H1 (cell line): ENCODE results near the gene SBK1. TPM values are rescaled to one million over a fixed set of nuclear protein-coding genes. Genes with fewer than 3 reads are reported as not detected.

Experiments
- CTCF ChIA-PET: fragments of 300-600 bp; sonication (Branson Sonifier 250); formaldehyde crosslinking; loops from one replicate; lab custom pipeline; 2021; ENCODE audit not compliant: partially characterized antibody; lab: Charles Lee
- POLR2A ChIA-PET: fragments of 300-600 bp; sonication (Branson Sonifier 250); formaldehyde crosslinking; loops from one replicate; lab custom pipeline; 2021; ENCODE audit warnings: inconsistent platforms; ENCODE audit not compliant: partially characterized antibody; lab: Charles Lee
- DNase-seq, 2 experiments: peaks; one replicate each; pipeline versions ENCODE4 v3.0.0 to v3.0.0-alpha.2; 2010 to 2022; ENCODE audit warnings: low spot score in 2 of 2, low read depth in 1 of 2, mixed read lengths in 1 of 2
- FAIRE-seq: peaks from 2 replicates; lab custom pipeline; 2011; peaks lifted over from hg19 to GRCh38; lab: Jason Lieb, UNC
- H2AFZ ChIP-seq: 2 replicates; pipeline ENCODE4 v1.8.1; 2012; ENCODE audit warnings: low read length, inconsistent platforms
- H2AK5ac ChIP-seq: 2 replicates; pipeline ENCODE4 v1.6.1; 2013; ENCODE audit warnings: low read depth, low read length
- H2BK120ac ChIP-seq: replicated peaks from 2 replicates; pipeline ENCODE3; 2013; ENCODE audit warnings: low read depth, low read length, inconsistent platforms
- H2BK12ac ChIP-seq: 2 replicates; pipeline ENCODE4 v1.6.1; 2013; ENCODE audit warnings: low read depth, low read length
- H2BK15ac ChIP-seq: 2 replicates; pipeline ENCODE4 v1.6.1; 2013; ENCODE audit warnings: low read length
- H2BK20ac ChIP-seq: 2 replicates; pipeline ENCODE4 v1.6.1; 2013; ENCODE audit warnings: low read length
- H2BK5ac ChIP-seq: 2 replicates; pipeline ENCODE4 v1.6.1; 2013; ENCODE audit warnings: low read depth, low read length
- H3K14ac ChIP-seq: 2 replicates; pipeline ENCODE4 v1.6.1; 2013; ENCODE audit warnings: inconsistent platforms; ENCODE audit not compliant: insufficient read length
- H3K18ac ChIP-seq: 2 replicates; pipeline ENCODE4 v1.6.1; 2013; ENCODE audit warnings: low read length; ENCODE audit errors: extremely low read depth
- H3K23ac ChIP-seq: 2 replicates; pipeline ENCODE4 v1.6.1; 2013; ENCODE audit warnings: inconsistent platforms; ENCODE audit not compliant: insufficient read length
- H3K23me2 ChIP-seq: 2 replicates; pipeline ENCODE4 v1.6.1; 2013; ENCODE audit warnings: low read depth, low read length
- H3K27ac ChIP-seq: 2 replicates; pipeline ENCODE4 v1.6.1; 2011; ENCODE audit warnings: low read depth, low read length, inconsistent platforms
- H3K27me3 ChIP-seq, 4 experiments: replicated peaks in 1 of 4; 1 replicate in 1 of 4; 2 replicates in 3 of 4; pipeline versions ENCODE4 v1.6.1 to v1.8.1; 2011 to 2013; ENCODE audit warnings: low read length in 3 of 4, mild to moderate bottlenecking in 3 of 4, inconsistent platforms in 2 of 4, mixed read lengths in 2 of 4, moderate library complexity in 1 of 4; ENCODE audit not compliant: control insufficient read depth in 3 of 4, insufficient read depth in 3 of 4; ENCODE audit errors: extremely low read depth in 1 of 4
- H3K36me3 ChIP-seq, 4 experiments: 2 replicates each; pipeline versions ENCODE4 v1.6.1 to v1.8.1; 2011 to 2013; ENCODE audit warnings: mild to moderate bottlenecking in 4 of 4, low read length in 3 of 4, moderate library complexity in 2 of 4, control low read depth in 1 of 4, inconsistent platforms in 1 of 4; ENCODE audit not compliant: insufficient read depth in 4 of 4, control insufficient read depth in 2 of 4
- H3K4ac ChIP-seq: replicated peaks from 2 replicates; pipeline ENCODE3; 2013; ENCODE audit warnings: low read length, low read depth, mixed read lengths, inconsistent platforms; ENCODE audit not compliant: insufficient read length
- H3K4me1 ChIP-seq, 4 experiments: replicated peaks in 1 of 4; 1 replicate in 1 of 4; 2 replicates in 3 of 4; pipeline versions ENCODE4 v1.6.1 to v1.8.1; 2011 to 2013; ENCODE audit warnings: low read length in 3 of 4, inconsistent platforms in 2 of 4, mixed read lengths in 1 of 4; ENCODE audit not compliant: insufficient read depth in 4 of 4, control insufficient read depth in 3 of 4
- H3K4me2 ChIP-seq, 2 experiments: 2 replicates each; pipeline versions ENCODE4 v1.6.1 to v1.8.1; 2011 to 2013; ENCODE audit warnings: low read depth in 2 of 2, low read length in 2 of 2, control low read depth in 1 of 2, inconsistent platforms in 1 of 2, mild to moderate bottlenecking in 1 of 2; ENCODE audit not compliant: insufficient read depth in 1 of 2
- H3K4me3 ChIP-seq, 4 experiments: fragments of 200-600, 300-600 bp in 1 of 4; sonication (generic), shearing (Covaris generic), sonication (Bioruptor Twin) in 1 of 4; 2 replicates each; pipeline versions ENCODE4 v1.5.1 to v1.8.1; 2011 to 2016; ENCODE audit warnings: low read length in 4 of 4, low read depth in 3 of 4, control low read depth in 2 of 4, inconsistent platforms in 2 of 4, mild to moderate bottlenecking in 2 of 4, mixed read lengths in 1 of 4, moderate library complexity in 1 of 4; ENCODE audit not compliant: insufficient read depth in 2 of 4; ENCODE audit errors: extremely low read depth in 1 of 4
- H3K56ac ChIP-seq: replicated peaks from 2 replicates; pipeline ENCODE3; 2013; ENCODE audit warnings: low read depth, mild to moderate bottlenecking, mixed read lengths, low read length, inconsistent platforms; ENCODE audit not compliant: insufficient read length
- H3K79me1 ChIP-seq: 2 replicates; pipeline ENCODE4 v1.6.1; 2013; ENCODE audit warnings: low read depth, low read length, control low read depth
- H3K79me2 ChIP-seq, 2 experiments: 2 replicates each; pipeline versions ENCODE4 v1.6.1 to v1.8.1; 2012 to 2013; ENCODE audit warnings: low read length in 2 of 2, mild to moderate bottlenecking in 2 of 2, inconsistent platforms in 1 of 2; ENCODE audit not compliant: insufficient read depth in 2 of 2, control insufficient read depth in 1 of 2
- H3K9ac ChIP-seq, 4 experiments: replicated peaks in 1 of 4; 1 replicate in 1 of 4; 2 replicates in 3 of 4; pipeline versions ENCODE4 v1.6.1 to v1.8.1; 2011 to 2013; ENCODE audit warnings: low read depth in 3 of 4, low read length in 3 of 4, control low read depth in 2 of 4, mild to moderate bottlenecking in 2 of 4, moderate library complexity in 2 of 4, inconsistent platforms in 1 of 4; ENCODE audit errors: extremely low read depth in 1 of 4
- H3K9me3 ChIP-seq, 2 experiments: 2 replicates each; pipeline versions ENCODE4 v1.6.1 to v1.8.1; 2012 to 2013; ENCODE audit warnings: mild to moderate bottlenecking in 2 of 2, moderate library complexity in 2 of 2, control low read depth in 1 of 2, inconsistent platforms in 1 of 2, low read depth in 1 of 2, low read length in 1 of 2, mixed read lengths in 1 of 2; ENCODE audit not compliant: insufficient read depth in 2 of 2
- H4K20me1 ChIP-seq, 2 experiments: replicated peaks in 1 of 2; 2 replicates each; pipeline versions ENCODE3 to v1.8.1; 2011 to 2013; ENCODE audit warnings: inconsistent platforms in 2 of 2, low read length in 2 of 2, mild to moderate bottlenecking in 1 of 2; ENCODE audit not compliant: insufficient read depth in 2 of 2, control insufficient read depth in 1 of 2
- H4K5ac ChIP-seq: 2 replicates; pipeline ENCODE4 v1.6.1; 2013; ENCODE audit warnings: low read length, low read depth, mixed read lengths, inconsistent platforms; ENCODE audit not compliant: insufficient read length
- H4K8ac ChIP-seq: 2 replicates; pipeline ENCODE4 v1.8.0; 2013; ENCODE audit warnings: mild to moderate bottlenecking, moderate library complexity, low read length, inconsistent platforms; ENCODE audit not compliant: insufficient read depth; ENCODE audit errors: extremely low read depth
- H4K91ac ChIP-seq: replicated peaks from 2 replicates; pipeline ENCODE3; 2013; ENCODE audit warnings: low read length, mixed read lengths, inconsistent platforms; ENCODE audit not compliant: insufficient read length
- BRCA1 ChIP-seq: IDR thresholded peaks from 2 replicates; pipeline ENCODE4 v1.6.1; 2012; ENCODE audit warnings: low read depth, low read length, improper control_type of control experiment
- CREB1 ChIP-seq: IDR thresholded peaks from 2 replicates; pipeline ENCODE4 v1.6.1; 2012; ENCODE audit warnings: inconsistent platforms
- GABPA ChIP-seq: IDR thresholded peaks from 2 replicates; pipeline ENCODE4 v1.6.1; 2011; ENCODE audit warnings: mild to moderate bottlenecking, low read length, moderate library complexity, borderline replicate concordance; ENCODE audit not compliant: insufficient read depth
- SIX5 ChIP-seq: IDR thresholded peaks from 2 replicates; pipeline ENCODE4 v1.6.1; 2011; ENCODE audit warnings: mild to moderate bottlenecking, low read depth, low read length
- TCF12 ChIP-seq: IDR thresholded peaks from 2 replicates; pipeline ENCODE4 v1.6.1; 2011; ENCODE audit warnings: low read depth, mild to moderate bottlenecking, low read length
- WGBS, 2 experiments: shearing (Covaris generic) in 1 of 2; methylation state at CpG; one replicate each; pipeline versions ENCODE4 v1.1.6 to v1.1.7; 2013 to 2015; ENCODE audit warnings: low lambda C conversion rate in 2 of 2, mixed read lengths in 2 of 2, inconsistent platforms in 1 of 2, low coverage in 1 of 2, missing lambda C conversion rate in 1 of 2; ENCODE audit not compliant: insufficient replicate concordance in 2 of 2, insufficient coverage in 1 of 2, insufficient read length in 1 of 2; ENCODE audit errors: extremely low coverage in 1 of 2, missing lambda C conversion rate in 1 of 2; 5-methylcytosine and 5-hydroxymethylcytosine counted together
- polyA plus RNA-seq, 7 experiments: library from polyadenylated mRNA; depleted of rRNA in 3 of 7; stranded (reverse) in 5 of 7; unstranded in 2 of 7; fragments of >200 nt in 5 of 7; fragments of 200-250 nt in 2 of 7; gene quantifications; 1 replicate in 5 of 7; 2 replicates in 1 of 7; 4 replicates in 1 of 7; pipeline versions ENCODE4 v1.2.1 to v1.2.3, GENCODE V29; 2011 to 2013; ENCODE audit warnings: missing spikeins in 2 of 7, mixed read lengths in 2 of 7
- total RNA-seq: library from RNA; stranded (reverse); fragmentation: NEBNext Ultra II Directional; extraction: Animal tissue kit (Norgen Biotek cat#: 25700); gene quantifications from 2 replicates; pipeline ENCODE4 v1.2.1, GENCODE V29; 2021
- TF ChIP-seq, protein P1 (sequence below): IDR thresholded peaks from 2 replicates; pipeline ENCODE4 v1.6.1; 2012; ENCODE audit warnings: inconsistent platforms
- TF ChIP-seq, protein P2 (sequence below): IDR thresholded peaks from 2 replicates; pipeline ENCODE4 v1.6.1; 2012; ENCODE audit warnings: low read length, inconsistent platforms

SBK1 gene
- total and polyA plus RNA-seq, 2 of the 8 experiments (the other 6 are each of a cell fraction or from before 2014, with no cell fraction given) = 18.2 to 73.9 TPM

DNA sequence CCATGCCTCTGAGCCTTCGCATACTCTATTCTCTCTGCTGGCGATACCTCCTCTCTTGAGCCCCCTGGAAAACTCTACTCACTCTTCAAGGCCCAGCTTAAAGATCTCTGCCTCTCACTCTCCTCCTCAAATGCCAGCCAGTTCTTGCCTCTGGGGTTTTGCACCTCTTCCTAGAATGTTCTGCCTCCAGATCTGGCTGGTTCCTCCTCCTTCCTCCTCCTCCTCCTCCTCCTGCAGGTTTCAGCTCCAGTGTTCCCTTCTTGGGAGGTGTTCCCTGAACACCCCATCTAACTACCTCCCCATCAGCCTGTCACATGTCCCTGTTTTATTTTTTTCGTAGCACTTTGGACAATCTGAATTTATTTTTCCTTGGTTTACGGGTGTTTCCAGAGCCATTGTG lies 35.1 kb upstream of the SBK1 start:
- Histone ChIP-seq H2BK5ac (no peak overlapping the region), H2AFZ (no peak overlapping the region), H3K36me3 (no peaks in the 10 kb centered on the region), H3K27me3 (no peaks in the 10 kb centered on the region), H4K5ac (no peak overlapping the region), H3K4me2 (no peak overlapping the region), H3K23me2 (peaks cover 3% of the 10 kb centered on the region; the same call in 1 of the 2 replicates), H3K9ac (no peak overlapping the region), H3K79me1 (0 out of 2 replicates have a peak, but pooled peaks cover 2% of the 10 kb centered on the region), H3K4ac (no peak overlapping the region), H4K91ac (peak overlapping the region; percentile 61), H2BK20ac (peak overlapping the region; percentile 32; the same call in 1 of the 2 replicates), H2AK5ac (peak overlapping the region; percentile 53; the same call in 1 of the 2 replicates), H3K56ac (no peak overlapping the region), H2BK15ac (peak overlapping the region; percentile 61; the same call in 1 of the 2 replicates), H4K20me1 (no peaks in the 10 kb centered on the region), H3K4me1 (peaks cover 0 to 34% (median 21%) of the 10 kb centered on the region in 4 experiments; a peak in 6 of 7 replicates), H3K27ac (no peak overlapping the region), H3K4me3 (no peak overlapping the region), H3K14ac (no peak overlapping the region), H2BK12ac (no peak overlapping the region), H3K9me3 (no peaks in the 10 kb centered on the region), H3K79me2 (no peaks in the 10 kb centered on the region), H2BK120ac (no peak overlapping the region), H4K8ac (no peak overlapping the region), H3K18ac (no peak overlapping the region), H3K23ac (no peak overlapping the region)
- 71% methylated on average over 4 of the region's 4 CpGs; no CpG with 5 or more reads in 1 of the 2 experiments for WGBS, 2 experiments
- ChIA-PET POLR2A (interaction anchor here (0.9 to 1.1 kb wide), 2 partner anchors 19 to 51 kb away, joined by 3 read pairs; no protein-coding TSS in a partner anchor), CTCF (no interaction called here)
- TF ChIP-seq BRCA1 (no peak), SIX5 (no peak), TCF12 (no peak), GABPA (no peak), CREB1 (no peak)
- TF ChIP-seq, protein P1, sequence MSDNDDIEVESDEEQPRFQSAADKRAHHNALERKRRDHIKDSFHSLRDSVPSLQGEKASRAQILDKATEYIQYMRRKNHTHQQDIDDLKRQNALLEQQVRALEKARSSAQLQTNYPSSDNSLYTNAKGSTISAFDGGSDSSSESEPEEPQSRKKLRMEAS = no peak
- TF ChIP-seq, protein P2, sequence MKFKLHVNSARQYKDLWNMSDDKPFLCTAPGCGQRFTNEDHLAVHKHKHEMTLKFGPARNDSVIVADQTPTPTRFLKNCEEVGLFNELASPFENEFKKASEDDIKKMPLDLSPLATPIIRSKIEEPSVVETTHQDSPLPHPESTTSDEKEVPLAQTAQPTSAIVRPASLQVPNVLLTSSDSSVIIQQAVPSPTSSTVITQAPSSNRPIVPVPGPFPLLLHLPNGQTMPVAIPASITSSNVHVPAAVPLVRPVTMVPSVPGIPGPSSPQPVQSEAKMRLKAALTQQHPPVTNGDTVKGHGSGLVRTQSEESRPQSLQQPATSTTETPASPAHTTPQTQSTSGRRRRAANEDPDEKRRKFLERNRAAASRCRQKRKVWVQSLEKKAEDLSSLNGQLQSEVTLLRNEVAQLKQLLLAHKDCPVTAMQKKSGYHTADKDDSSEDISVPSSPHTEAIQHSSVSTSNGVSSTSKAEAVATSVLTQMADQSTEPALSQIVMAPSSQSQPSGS = no peak
- FAIRE-seq = no peak
- no peak for DNase-seq
